GM21381 (cell line): ENCODE measurements around the gene ZNF609.
"Not testable (repeated sequence)": the region's sequence is repeated elsewhere in the genome, so short reads cannot be mapped to it uniquely, and the experiment has no call there.

Source experiments
- ATAC-seq: cut with Tn5 transposase; IDR thresholded peaks from one replicate; pipeline ENCODE4 v1.9.1; 2021; ENCODE audit warnings: mild to moderate bottlenecking, moderate library complexity; ENCODE audit not compliant: unreplicated experiment

ZNF609 gene

DNA sequence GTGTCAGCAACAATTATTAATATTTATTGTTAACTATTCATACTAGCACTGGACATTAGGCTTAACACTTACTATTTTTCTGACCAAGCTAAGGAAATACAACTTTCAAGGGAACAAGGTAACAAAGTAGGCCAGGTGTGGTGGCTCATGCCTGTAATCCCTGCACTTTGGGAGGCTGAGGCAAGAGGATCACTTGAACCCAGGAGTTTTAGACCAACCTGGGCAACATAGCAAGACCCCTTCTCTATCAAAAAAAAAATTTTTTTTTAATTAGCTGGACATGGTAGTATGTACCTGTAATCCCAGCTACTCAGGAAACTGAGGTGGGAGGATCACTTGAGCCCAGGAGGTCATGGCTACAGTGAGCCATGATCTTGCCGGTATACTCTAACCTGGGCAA is 183.3 kb downstream of the ZNF609 start:
- ATAC-seq, result no peak

DNA sequence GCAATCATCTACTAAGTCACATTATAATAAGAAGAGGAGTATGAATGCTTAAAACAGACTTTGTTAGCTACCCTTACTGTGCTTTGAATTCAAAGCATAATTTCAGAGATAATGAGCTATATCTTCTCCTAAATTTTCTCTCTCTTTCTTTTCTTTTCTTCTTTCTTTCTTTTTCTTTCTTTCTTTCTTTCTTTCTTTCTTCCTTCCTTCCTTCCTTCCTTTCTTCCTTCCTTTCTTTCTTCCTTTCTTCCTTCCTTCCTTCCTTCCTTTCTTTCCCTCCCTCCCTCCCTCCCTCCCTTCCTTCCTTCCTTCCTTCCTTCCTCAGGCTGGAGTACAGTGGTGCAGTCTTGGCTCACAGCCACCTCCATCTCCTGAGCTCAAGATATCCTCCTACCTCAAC is 184.4 kb downstream of the ZNF609 start:
- ATAC-seq, result not testable (repeated sequence)

DNA sequence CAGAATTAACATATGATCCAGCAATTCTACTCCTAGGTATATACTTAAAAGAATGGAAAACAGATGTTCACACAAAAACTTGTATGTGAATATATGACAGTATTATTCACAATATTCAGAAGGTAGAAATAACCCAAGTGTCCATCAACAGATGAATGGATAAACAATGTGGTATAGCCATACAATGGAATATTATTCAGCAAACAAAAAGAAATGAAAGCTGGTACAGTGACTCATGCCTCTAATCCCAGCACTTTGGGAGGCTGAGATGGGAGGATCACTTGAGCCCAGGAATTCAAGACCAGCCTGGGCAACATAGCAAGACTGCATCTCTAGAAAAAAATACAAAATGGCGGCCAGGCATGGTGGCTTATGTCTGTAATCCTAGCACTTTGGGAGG is 185.6 kb downstream of the ZNF609 start:
- ATAC-seq, result no peak

DNA sequence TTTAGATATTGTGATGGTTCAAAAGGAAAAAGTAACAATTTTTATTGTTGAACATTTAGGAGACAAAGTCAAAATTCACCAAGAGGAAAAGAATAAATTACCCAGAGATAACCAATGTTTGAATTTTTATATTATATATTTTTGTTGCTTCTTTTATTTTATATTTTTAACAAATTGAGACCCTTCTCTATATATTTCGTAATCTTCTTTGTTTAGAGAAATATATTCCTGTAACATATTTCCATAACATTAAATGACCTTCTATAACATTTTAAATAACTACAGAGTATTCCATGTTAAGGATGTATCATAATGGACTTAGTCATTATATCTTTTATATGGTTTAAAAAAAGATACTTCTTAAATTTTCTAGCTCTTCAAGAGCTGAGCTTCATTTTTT is 187.0 kb downstream of the ZNF609 start:
- no peak for ATAC-seq

DNA sequence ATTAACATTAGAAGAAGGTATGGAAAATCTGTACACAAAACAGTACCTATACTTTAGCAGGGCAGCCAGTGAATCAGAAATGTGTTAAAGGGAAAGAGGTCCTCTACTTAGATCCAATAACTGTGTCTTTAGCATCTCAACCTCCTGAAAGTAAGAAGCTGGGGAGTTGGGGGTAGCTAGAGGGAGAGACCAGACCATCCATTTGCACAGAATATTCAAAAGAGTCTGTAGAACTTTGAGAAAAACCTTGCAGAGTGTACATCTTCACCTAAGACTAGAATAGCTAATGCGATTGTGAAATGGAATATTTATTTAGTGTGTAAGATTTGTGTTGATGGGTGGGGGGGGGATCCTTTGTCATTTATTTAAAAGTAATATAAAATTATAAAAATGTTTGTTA is 190.2 kb downstream of the ZNF609 start:
- no peak for ATAC-seq

DNA sequence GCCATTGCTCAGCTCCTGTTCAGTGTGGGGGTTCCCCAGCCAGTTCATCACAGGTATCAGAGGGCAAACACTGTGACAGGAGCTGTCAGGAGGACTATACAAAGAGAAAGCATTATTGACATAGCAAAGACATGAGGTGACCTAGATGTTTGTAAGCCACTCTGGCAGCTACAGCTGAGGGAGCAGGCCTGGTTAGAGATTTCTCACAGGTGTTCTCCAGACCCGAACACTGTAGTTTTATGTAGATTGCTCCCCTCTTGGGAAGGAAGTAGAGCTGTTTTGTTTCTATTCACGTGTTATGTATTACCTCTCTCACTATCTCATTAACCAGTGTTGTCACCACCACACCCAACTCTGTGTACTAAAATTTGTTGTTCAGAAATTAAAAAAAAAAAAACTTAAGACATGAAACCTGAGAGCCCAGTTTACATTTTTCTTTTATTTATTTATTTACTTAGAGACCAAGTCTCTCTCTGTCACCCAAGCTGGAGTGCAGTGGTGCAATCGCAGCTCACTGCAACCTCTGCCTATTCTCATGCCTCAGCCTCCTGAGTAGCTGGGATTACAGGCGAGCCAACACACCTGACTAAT is 191.3 kb downstream of the ZNF609 start:
- ATAC-seq, result peak; percentile 80

DNA sequence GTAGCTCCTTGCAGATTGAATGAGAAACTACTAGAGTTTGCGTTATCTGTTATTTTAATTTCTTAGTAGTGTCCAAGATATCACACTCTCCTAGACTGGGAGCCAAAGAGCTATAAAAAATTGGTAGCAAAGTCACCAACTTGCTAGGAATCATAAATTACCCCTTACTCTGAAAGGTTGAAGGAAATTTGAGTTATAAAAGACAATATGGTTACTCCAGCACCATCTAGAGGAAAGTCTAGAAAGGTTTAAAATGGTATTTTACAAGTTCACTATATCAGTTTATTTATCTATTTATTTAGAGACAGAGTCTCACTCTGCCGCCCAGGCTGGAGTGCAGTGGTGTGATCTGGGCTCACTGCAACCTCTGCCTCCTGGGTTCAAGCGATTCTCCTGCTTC is 193.4 kb downstream of the ZNF609 start:
- ATAC-seq, result no peak

DNA sequence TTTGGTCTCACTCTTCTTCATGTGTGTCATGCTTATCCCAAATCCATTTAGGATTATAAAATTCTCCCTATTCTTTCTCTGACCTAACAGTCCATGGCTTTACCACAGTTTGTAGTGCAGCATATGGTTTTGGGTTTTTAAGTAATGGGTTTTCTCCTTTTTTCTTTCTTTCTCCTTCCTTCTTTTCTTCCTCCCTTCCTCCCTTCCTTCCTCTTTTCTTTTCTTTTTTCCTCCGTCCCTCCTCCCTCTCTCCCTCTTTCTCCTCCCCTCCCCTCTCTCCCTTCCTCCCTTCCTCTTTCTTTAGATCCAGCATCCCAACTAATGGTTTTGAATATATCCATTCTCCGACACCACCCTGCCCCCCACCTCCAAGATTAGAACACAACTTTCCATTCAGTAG is 196.1 kb downstream of the ZNF609 start:
- ATAC-seq, result no peak

DNA sequence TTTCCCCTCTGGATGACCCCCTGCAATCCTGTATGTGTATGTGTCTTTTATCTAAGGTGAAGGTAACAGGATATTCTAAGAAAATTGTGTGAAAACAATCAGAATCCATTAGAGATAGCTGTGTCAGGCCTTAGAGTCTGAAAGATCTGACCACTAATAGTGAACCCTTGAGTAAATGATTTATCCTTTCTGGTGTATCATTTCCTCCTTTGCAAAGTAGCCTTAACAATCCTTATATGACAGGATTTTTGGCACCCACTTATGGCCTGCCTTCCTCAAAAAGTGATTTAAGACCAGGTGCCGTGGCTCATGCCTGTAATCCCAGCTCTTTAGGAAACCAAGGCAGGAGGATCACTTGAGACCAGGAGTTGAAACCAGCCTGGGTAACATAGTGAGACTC is 204.8 kb downstream of the ZNF609 start:
- peak; percentile 83 for ATAC-seq

DNA sequence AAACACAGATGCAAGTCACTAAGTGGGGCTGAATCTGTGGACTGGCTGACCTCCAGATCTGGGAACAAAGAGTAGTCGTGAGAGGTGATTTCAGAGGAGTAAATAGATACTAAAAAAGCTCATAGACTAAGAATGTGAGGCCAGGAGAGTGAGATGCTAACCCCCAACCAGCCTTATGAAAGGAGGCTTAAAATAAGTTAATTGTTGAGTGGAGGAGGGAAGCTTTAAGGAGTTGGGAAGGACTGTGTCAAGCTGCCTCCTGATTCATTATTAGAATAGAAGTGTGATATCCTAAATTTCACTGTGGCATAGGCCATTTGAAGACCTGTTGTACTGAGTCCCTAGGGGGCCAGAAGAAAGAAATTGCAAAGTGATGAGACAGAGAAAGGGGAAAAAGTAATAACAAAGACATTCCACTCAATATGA is 207.4 kb downstream of the ZNF609 start:
- ATAC-seq, result no peak

DNA sequence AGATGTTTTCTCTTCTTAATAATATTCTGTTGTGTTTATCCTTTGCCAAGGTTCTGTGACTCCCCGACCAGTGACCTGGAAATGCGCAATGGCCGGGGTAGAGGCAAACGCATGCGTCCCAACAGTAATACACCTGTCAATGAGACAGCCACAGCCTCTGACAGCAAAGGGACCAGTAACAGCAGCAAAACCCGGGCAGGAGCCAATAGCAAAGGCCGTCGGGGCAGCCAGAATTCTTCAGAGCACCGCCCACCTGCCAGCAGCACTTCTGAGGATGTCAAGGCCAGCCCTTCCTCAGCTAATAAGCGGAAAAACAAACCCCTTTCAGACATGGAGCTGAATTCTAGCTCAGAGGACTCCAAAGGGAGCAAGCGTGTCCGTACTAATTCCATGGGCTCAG is 213.5 kb downstream of the ZNF609 start:
- ATAC-seq, result no peak

DNA sequence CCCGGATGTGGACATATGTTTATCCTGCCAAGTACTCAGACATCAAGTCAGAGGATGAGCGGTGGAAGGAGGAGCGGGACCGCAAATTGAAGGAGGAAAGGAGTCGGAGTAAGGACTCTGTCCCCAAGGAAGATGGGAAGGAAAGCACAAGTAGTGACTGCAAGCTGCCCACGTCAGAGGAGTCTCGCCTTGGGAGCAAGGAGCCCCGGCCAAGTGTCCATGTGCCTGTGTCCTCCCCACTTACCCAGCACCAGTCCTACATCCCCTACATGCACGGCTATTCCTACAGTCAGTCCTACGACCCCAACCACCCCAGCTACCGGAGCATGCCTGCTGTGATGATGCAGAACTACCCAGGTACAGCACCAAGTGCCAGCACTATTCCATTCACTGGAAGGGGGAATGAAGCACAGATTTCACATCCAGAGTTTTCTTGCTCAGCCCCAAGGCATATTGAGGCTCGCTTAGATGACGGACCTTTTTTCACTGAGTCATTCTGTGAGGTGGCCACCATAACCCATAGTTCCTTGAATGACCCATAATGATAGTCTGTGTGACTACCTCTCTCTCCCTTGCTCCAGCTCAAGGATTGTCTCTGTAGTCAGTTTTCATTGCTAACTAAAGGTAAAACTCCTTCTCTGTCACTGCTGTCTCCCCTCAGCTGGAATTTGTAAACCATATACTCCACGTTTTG is 217.9 kb downstream of the ZNF609 start:
- no peak for ATAC-seq

DNA sequence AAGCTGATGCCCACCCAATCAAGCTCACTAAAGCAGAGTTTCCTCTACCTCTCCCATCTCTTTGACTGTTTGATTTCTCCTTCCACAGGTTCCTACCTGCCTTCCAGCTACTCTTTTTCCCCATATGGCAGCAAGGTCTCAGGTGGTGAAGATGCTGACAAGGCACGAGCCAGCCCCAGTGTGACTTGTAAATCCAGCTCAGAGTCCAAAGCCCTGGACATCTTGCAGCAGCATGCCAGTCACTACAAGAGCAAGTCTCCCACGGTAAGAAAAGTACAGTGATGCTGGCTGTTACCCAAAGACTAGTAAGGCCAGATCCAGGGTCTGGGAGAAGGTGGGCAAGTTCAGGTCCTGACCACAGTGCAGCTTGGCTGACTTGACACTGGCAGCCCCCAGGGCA is 219.7 kb downstream of the ZNF609 start:
- ATAC-seq, result no peak

DNA sequence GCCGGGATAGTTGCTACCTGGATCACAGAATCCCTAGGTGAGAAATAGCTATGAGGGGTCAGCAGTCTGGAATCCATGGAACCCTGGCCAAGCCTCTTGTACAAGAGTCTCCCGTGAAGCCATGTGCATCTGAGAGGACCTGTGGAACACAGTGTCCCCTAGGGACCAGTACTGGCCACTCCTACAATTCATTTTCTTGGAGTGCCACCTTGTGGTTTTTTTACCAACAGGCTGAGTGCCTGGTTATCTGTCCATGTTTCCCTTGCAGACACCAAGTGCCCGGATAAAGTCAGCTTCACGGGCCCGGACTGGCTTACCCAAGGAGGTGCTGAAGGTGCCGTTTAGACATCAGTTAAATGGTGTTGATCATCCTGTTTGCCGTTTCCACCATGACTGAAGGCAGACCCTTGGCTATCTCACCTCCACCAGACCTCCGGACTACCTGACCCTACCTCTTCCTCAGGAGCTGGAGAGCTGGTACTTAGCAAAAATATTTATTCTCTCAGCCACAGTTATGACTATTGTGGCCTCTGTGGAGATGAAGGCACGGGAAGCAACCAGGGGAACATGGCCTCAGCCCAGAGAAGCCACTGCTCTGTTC is 221.1 kb downstream of the ZNF609 start:
- no peak for ATAC-seq

DNA sequence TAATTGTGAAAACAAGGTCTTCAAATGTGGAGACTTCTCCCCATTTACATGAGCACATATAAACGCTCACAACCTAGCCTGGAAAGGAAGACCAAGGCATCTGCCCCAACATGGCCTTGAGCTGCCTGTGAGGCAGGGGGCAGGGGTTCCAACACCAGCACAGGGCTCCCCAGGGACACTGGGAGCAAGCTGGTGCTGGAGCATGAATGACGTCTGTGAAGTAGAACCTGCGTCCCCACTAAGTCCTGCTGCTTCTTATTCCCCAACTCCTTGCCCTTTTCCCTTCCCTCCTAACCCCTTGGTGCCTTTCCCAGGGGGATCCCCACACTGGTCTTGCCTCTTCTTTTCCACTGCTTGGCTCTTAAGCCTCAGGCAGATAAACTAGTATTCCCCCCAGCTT is 221.9 kb downstream of the ZNF609 start:
- no peak for ATAC-seq

DNA sequence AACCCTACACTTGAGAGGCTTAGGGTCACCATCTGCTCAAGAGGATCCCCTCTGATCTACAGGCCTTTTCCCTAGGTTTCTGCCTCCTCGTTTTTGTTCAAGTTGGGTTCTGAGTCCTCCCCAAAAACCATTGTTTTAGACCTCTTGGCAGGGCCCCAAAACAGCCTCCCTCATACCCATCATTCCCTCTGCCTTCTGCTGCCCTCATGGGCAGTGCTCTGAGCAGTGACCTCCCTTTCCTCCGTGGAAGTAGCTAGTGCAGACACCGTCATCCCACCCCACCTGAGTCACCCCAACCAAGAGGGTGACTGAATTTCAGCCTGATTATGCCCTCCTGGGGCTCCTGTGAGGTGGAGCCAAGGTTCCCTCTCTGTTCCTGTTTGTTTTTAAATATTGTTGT is 223.0 kb downstream of the ZNF609 start:
- ATAC-seq, result no peak

DNA sequence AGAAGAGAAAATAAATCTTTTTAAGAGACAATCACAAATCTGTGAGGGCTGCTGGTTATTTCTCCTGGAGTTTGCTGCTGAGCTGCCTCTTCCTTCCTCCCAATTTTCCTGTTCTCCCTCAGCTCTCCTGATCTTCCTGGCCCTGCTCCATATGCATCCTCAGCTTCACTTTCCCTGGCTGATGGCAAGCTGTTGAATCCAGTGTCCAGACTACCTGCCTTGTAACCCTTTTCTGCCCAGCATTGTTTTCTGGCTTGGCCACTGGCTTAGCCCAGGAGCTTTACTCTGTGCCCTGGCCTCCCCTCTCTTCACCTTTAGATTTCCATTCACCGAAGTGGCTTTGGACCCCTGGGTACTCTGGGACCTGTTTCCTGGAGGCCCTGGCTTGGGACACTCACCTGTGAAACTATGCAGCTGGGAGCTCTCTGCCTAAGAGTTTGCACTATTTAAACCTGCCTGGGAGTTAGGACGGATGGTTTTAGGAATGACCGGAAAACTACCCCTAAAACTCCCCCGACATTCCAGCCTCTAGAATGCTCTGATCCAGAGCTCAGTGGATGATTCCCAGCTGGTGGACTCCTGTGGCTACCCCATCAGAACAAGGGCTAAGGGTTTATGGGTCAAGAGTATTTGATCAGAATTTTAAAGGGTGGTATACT is 225.0 kb downstream of the ZNF609 start:
- no peak for ATAC-seq

DNA sequence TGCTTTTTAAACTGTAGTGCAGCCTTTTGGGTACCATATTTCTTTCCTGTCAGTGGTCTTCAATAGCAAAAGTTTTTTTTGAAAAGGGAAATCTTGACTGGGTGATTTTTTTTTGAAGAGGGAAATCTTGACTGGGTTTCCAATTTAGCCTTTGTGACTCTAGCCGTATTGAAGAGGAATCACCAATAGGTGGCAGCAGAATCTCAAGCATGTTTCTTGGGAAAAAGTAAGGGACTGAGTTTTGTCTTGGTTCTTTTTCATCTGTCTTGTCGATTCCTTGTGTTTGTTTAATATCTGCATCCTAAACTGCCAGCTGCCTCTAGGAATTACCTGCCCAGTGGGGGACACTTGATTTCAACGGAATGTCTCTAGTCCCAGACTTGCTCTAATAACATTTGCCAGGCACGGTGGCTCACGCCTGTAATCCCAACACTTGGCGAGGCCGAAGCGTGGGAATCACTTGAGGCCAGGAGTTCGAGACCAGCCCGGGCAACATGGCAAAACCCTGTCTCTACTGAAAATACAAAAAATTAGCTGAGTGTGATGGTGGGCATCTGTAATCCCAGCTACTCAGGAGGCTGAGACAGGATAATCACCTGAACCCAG is 225.9 kb downstream of the ZNF609 start:
- ATAC-seq, result no peak

DNA sequence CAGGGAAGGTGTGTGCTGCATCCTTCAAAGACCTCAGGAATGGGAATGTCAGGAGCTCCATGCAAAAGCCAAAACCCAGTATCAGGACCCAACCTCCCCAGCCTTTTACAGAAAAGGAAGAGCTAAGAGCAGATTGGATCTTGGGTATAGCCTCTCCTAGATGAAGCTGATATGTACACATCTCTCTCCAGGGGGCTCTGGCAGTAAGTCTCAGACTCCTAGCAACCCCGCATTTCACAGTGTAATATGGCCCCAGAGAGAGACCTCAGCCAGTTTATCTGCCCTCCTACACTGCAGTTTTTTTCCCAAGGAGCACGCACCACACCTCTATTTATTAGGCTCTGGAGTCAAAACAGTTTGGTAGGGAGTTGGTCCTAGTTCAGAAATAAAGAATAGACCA is 226.8 kb downstream of the ZNF609 start:
- no peak for ATAC-seq

DNA sequence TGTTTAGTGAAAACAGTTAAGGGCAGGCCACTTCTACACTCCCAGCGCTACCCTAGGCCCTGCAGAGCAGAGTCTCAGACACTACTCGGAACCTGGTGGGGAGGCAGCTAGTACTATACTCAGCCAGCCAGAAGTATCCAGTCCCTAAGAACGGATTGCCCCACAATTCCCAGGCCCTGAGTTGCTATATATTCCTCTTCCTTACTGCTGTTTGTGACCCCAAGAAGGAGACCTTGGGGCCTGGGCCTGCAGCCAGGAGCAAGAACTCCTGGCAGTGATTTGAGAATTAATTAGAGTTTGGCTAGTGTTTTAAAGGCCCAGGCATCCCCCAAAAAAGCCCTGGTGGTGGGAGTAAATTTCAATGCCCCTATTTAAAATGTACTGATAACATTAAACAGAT is 227.3 kb downstream of the ZNF609 start:
- ATAC-seq, result no peak

DNA sequence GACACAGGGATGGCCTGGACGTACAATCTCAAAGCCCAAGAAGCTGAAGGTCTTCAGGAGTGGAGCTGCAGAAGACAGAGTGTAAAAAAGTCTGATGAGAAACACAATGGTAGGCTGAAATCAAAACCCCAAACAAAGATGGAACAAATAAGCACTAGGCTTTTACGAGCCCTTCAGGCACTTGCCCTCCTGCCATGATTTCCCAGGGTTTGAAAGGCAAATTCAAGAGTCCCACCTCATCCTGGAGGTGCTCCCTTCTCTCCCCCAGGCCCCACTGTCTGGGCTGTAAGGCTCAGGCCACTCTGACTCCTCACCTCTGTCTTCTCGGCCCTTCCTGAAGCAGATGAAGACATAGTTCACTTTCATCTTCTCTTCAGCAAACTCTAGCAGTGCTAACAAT is 228.4 kb downstream of the ZNF609 start:
- ATAC-seq, result no peak

DNA sequence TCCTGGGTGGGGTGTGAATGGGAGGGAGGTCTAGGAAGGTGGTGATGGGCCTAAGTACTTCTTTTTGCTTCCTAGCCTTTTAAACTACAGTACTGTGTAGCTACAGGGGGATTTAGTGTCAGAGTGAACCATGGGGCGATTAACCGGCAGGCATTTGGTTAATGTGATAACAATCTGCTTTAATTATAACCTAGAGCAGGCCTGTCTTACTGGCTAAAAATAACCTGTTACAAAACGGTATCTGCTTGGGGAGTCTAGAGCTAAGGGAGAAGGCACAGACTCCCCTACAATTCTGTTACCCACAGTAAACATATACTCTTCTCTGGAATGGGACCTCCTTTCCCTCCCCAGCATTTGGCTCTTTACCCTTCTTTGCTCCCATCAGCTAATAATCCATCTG is 229.6 kb downstream of the ZNF609 start:
- no peak for ATAC-seq
